GM18511 (cell line): ENCODE measurements around the gene A2M.

Experiments used
- ATAC-seq: cut with Tn5 transposase; IDR thresholded peaks from one replicate; pipeline ENCODE4 v1.9.1; 2021; ENCODE audit warnings: mild to moderate bottlenecking, moderate library complexity; ENCODE audit not compliant: unreplicated experiment

The A2M gene

GRCh38 chr12:9074484-9075137 lies 41.1 kb downstream of the A2M start:
- ATAC-seq: no peak

DNA sequence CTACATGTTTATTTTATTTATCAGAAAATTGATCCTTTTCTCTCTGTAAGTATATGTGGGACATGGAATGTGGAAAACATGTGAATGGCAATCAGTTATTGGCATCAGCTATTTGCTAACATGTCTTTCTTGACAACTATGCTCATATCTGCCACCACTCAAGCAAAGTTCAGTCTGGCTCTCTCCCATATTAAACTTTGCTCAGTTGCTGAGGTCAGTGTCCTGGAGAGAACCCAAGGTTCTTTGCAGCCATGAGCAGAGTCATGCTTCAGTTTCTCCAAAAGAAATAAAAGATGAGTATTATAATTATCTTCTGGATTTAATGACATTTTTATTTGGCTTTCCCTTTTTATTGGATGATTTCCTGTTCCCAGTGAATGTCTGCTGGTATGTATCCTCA lies 42.6 kb downstream of the A2M start:
- no peak for ATAC-seq

- no peak for ATAC-seq
These were observed 43.2 kb downstream of the A2M start for GRCh38 chr12:9072481-9073038.

DNA sequence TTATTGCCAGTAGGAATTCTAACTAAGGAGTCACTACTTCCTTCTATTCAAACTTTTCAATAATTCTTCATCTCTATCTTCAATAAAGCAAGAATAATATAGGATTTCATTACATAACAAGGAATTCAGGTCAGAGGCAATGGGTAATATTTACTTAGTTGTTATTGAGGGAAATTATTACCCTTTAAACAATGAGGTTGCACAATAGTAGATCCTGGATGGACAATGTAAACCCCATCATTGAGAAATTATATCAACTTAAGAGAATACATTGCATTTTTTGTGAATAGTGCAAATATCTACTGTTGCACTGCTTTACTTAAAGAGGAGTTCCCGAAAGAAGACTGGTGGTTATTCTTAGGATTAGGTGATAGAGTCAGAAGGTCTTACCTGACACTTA lies 43.8 kb downstream of the A2M start:
- ATAC-seq: no peak

GRCh38 chr12:9071518-9071917 lies 44.2 kb downstream of the A2M start:
- no peak for ATAC-seq

DNA sequence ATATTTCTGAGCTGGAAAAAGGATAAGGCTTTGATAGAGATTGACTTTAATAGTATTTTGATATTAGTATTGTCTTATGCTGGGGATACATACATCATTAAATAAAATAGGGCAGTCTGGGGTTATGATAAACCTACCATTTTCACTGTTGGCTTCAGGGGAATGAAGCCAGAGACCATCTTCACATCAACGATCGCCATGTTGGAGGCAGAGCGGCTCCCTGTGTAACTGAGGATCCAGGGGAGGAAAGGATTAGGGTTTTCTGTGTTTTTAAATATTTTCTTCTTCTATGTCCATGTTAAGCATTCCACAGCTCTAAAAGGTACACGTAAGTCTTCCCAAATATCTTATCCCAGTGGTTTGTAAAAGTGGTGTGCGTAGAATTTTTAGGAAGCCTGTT lies 45.4 kb downstream of the A2M start:
- no peak for ATAC-seq

- ATAC-seq: no peak
These were observed 47.1 kb downstream of the A2M start for GRCh38 chr12:9068600-9068999.

DNA sequence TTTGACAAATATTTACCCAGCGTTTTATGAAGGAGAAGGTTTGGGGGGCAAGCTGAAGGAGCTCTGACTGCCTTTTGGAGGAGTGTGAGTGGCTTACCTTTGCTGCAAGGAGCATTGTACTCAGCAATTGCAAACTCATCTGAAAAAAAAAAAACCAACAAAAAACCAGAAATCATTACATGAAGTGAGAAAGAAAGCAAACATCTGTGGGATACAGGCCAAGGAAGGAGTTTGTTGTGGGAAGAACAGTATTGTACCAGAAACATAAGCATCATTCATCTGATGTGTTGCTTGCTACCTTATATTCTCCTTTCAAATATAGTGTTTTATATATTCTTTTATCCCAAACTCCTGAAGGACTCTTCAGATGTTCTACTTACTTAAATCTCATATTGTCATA lies 47.6 kb downstream of the A2M start:
- ATAC-seq: no peak

DNA sequence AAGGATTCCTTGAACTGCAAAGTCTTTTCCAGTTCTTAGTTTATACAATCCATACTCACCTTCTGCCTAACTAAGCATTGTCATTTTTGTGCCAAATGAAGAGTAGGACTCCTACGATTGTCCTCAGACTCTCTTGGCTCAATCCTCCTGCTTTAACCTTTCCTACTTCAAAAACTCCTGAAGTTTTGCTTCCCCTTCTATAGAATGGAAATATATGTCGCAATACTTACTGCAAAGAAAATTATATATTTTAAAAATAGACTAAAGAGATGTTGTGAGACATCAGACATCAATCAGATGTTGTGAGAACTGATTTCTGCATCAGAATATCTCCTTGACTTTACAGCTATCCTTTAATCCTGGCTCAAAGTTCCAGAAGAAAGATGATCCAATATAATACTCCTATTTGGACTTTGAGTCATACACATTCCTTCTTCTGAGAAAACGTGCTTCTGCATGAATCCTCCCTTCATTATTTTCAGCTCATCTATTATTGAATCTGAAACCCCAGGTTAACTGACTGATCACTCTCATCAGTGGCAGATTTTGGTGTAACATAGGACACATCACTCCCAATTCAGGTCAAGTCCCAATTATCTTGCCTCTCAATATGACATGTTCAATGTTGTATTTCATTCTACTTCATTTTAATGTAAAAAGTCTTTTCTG lies 48.8 kb downstream of the A2M start:
- no peak for ATAC-seq

GRCh38 chr12:9066183-9066623 lies 49.5 kb downstream of the A2M start:
- no peak for ATAC-seq

DNA sequence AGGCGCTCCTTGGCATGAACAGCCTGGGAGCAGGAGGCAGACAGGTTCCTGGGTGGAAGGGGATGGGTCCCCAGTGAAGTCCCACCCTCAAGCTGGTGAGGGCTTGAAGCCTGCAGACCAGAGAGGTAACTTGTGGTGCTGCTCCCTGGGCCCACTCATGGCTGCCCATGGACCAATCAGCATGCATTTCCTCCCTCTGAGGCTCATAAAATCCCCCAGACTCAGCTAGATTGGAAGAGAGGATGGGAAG lies 50.2 kb downstream of the A2M start:
- no peak for ATAC-seq

DNA sequence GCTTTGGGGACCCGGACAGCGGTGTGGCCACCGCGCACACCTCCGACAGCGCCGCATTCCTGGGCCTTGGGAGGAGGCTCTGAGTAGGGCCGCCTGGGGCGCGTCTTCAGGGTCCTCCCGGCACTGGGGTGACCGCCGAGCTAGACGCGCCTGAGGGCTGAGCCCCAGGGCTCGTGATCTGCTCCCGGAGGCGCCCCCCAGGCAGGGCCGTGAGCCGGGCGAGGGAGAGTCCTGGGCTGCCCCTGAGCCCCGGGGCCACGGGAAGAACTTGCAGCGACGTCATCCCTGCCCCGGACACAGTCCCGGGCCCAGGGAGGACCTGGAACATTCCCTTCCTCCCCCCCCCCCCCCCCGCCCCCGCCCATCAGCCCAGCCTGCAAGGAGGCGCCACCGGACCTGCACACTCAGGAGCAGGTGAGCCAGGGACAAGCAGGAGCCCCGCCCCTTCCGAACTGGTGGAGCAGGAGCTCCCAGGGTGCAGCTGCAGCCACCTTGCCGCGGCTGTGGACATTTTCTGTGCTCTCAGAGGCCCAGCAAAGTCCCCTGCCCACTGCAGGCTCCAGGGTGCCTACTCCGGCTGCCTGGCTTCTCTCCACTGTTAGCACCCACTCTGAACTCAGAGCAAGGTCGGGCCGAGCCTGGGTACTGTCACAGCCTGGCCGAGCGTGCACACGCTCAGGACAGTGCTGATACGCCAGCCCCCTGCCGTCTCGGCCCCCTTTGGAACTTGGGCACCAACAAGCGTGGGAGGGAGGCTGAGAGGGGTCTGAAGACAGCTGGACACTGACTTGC lies 50.7 kb downstream of the A2M start:
- ATAC-seq: no peak

- peak; percentile 71 for ATAC-seq
These were observed 51.4 kb downstream of the A2M start for GRCh38 chr12:9064201-9064814.

DNA sequence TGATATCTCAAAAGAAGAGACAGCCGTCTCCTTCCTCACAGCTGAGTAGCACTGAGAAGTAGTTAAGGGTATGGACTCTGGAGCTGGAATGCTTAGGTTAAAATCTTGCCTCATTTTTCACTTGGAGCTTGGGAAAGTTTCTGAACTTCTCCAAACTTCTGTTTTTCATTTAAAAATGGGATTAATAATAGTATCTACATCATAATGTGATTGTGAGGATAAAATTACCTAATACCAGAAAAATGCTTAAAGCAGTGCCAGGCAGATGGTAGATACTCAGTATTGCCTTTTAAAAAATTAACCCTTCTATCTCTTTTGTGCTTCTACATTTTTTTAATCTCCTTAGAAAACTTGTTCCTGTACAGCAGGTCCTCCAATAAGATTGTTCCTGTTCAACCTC lies 63.1 kb downstream of the A2M start:
- no peak for ATAC-seq

DNA sequence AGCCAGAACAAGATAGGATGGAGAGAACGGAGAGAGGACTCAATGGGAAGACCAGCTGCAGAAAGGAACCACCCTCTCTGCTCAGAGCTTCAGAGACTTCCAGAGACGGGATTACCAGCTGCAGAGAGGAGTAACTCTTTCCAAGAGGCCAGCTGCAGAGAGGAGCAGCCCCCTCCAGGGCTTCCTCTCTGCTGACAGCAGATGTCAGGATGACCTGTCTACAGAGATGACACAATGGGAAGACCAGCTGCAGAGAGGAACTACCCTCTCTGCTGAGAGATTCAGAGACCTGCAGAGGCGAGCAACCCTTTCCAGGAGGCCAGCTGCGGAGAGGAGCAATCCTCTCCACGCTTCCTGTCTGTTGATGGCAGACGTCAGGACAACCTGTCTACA lies 64.6 kb downstream of the A2M start:
- ATAC-seq: no peak

DNA sequence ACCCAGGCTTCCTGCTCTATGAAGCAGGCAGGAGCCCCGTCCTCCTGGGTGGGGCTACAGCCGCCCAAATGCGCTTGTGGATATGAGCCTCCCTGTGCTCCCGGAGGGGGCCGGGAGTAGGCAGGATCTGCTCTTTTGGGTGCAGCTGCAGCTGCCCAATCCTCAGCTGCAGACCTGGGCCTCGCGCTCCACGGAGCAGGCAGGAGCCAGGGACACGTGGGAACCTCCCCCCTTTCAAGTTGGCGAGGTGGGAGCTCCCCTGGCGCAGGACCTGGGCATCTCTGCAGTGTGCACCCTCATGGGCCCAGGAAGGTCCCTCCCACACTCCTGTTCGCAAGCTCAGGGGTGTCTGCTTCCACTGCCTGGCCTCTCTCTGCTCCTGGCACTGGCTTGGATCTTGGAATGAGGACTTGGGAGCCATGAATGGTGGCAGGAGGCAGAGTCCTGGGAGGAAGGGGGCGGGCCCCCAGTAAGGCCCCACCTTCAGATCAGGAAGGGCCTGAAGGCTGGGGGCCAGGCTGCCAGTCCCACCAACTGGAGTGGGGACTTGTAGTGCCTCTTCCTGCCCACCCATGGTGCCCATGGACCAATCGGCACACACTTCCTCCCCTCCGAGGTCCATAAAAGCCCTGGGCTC lies 65.1 kb downstream of the A2M start:
- no peak for ATAC-seq

- ATAC-seq: no peak
These were observed 66.1 kb downstream of the A2M start for GRCh38 chr12:9049520-9050133.

- no peak for ATAC-seq
These were observed 66.8 kb downstream of the A2M start for GRCh38 chr12:9048930-9049329.

DNA sequence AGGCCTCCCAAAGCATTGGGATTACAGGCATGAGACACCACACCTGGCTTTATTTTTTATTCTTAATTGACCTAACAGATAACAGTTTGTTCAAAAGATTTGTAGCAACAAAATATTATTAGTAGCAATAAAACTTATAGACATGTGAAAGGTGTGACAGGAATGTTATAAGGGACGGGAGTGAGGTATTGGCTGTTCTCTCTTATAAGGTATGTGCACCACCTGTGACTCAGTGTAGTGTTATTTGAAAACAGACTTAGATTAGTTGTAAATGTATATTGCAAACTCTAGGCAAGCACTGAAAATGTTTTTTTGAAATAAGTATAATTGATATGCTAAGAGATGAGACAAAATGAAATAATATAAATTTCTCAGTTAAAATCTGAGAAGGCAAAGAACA lies 68.6 kb downstream of the A2M start:
- no peak for ATAC-seq

GRCh38 chr12:9043766-9044165 lies 72.0 kb downstream of the A2M start:
- ATAC-seq: no peak

DNA sequence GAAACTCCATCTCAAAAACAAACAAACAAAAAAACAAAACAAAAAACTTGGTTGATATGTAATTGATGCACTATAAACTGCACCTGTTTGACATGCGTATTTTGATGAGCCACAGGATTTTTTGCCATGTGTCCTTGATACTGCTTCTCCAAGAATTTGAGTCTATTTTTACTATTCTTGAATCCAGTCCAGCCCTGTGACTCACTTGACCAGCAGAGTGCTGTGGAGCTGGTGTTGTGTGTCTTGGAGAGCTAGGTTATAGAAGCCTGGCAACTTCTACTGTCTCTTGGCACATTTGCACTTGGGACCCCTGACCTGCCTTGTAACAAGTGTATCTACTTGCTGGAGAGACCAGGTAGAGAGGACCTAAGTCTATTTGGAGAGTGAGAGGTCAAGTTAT lies 74.4 kb downstream of the A2M start:
- no peak for ATAC-seq
